ENCODE measurements around the gene TEX14.
"Not testable (repeated sequence)": the region's sequence is repeated elsewhere in the genome, so short reads cannot be mapped to it uniquely, and the experiment has no call there.

The TEX14 gene

DNA sequence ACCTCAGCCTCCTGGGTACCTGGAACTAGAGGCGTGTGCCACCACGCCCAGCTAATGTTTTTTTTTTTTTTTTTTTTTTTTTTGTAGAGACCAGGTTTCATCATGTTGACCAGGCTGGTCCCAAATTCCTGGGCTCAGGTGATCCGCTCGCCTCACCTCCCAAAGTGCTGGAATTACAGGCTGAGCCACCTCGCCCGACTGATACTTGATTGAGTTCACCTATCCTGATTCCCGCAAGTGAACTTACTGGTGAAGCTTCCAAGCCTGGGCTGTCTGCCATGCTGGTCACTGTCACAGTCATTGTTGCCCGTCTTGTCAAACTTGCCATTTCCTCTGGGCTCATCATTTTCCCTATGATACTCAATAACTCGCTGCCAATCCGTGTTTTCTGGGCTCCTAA, 106.3 kb downstream of the TEX14 start:
- no peak overlapping the region for H3K4me3 ChIP-seq (ENCODE audit: low read depth, low read length)
- CTCF ChIA-PET, result interaction anchor here (1.1 to 6.3 kb wide), 7 partner anchors 8 to 420 kb away, joined by 3 to 53 read pairs (median 10); no protein-coding TSS in a partner anchor
- POLR2A ChIA-PET, result no interaction called here
- DNase-seq (ENCODE audit: low read depth, low spot score), result no peak
- TF ChIP-seq CTCF (IDR thresholded peaks at IDR 0.05; ENCODE audit: insufficient read depth, low read length, missing control alignments), result no peak

- DNase-seq (ENCODE audit: low read depth, low spot score), result no peak
- ChIA-PET CTCF (interaction anchor here (0.6 to 6.3 kb wide), 6 partner anchors 10 to 421 kb away, joined by 3 to 43 read pairs (median 3); no protein-coding TSS in a partner anchor), POLR2A (interaction anchor here (1.0 kb wide), 1 partner anchor 48 kb away, joined by 3 read pairs; no protein-coding TSS in a partner anchor)
- no peak overlapping the region for H3K4me3 ChIP-seq (ENCODE audit: low read depth, low read length)
- no peak for TF ChIP-seq CTCF (IDR thresholded peaks at IDR 0.05; ENCODE audit: insufficient read depth, low read length, missing control alignments)
Observed at GRCh38 chr17:58583486-58583885, 108.4 kb downstream of the TEX14 start.

DNA sequence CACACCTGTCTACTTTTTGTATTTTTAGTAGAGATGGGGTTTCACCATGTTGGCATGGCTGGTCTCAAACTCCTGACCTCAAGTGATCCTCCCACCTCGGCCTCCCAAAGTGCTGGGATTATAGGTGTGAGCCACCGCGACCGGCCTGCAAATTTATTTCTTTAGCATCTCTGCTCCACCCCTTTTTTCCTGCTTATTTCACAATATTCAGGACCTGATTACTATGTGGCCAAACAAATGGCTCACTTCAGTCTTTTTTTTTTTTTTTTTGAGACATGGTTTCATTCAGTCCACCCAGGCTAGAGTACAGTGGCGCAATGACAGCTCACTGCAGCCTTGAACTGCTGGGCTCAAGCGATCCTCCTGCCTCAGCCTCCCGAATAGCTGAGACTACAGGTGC, 109.1 kb downstream of the TEX14 start:
- DNase-seq (ENCODE audit: low read depth, low spot score); H3K4me3 ChIP-seq (ENCODE audit: low read depth, low read length); POLR2A ChIA-PET: not testable (repeated sequence)
- CTCF ChIA-PET, result interaction anchor here (0.8 to 1.1 kb wide), 3 partner anchors 9 to 32 kb away, joined by 3 to 4 read pairs (median 3); no protein-coding TSS in a partner anchor

GRCh38 chr17:58580671-58581070, 111.2 kb downstream of the TEX14 start:
- no peak for DNase-seq (ENCODE audit: low read depth, low spot score)
- TF ChIP-seq CTCF (IDR thresholded peaks at IDR 0.05; ENCODE audit: insufficient read depth, low read length, missing control alignments), result no peak
- no peak overlapping the region for H3K4me3 ChIP-seq (ENCODE audit: low read depth, low read length)
- ChIA-PET CTCF (interaction anchor here (2.2 kb wide), 1 partner anchor 11 kb away, joined by 4 read pairs; no protein-coding TSS in a partner anchor), POLR2A (no interaction called here)

GRCh38 chr17:58577696-58578095, 114.1 kb downstream of the TEX14 start:
- CTCF ChIA-PET, result interaction anchor here (1.0 to 3.1 kb wide), 14 partner anchors 9 to 465 kb away, joined by 3 to 53 read pairs (median 5); no protein-coding TSS in a partner anchor
- POLR2A ChIA-PET, result no interaction called here

DNA sequence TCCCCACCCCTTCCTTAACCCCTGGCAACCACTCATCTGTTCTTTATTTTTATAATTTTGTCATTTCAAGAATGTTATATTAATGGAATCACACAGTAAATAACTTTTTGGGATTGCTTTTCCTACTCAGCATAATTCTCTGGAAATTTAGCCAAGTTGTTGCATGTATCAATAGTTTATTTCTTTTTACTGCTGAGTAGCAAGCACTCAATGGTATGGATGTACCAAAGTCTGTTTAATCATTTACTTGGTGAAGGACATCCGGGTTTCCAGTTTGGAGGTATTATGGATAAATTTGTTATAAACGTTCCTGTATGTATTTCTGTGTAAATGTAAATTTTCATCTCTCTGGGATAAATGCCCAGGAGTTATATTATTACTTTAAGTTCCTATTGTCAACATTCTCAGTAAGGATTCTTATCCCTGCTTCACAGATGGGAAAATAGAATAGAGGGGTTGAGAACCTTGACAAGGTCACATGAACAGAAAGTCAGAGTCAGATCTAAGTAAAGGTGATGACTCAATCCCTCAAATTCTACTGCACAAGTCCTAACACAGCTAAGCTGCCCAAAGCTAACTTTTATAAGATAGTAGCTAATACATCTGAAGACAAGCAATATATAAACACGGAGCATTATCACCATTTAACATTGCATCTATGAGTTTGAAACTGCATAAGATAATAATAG, 115.0 kb downstream of the TEX14 start:
- H3K4me3 ChIP-seq (ENCODE audit: low read depth, low read length), result no peak overlapping the region
- CTCF ChIA-PET, result interaction anchor here (0.9 to 3.1 kb wide), 16 partner anchors 8 to 466 kb away, joined by 3 to 53 read pairs (median 5); no protein-coding TSS in a partner anchor
- POLR2A ChIA-PET, result no interaction called here
- no peak for DNase-seq (ENCODE audit: low read depth, low spot score)
- no peak for TF ChIP-seq CTCF (IDR thresholded peaks at IDR 0.05; ENCODE audit: insufficient read depth, low read length, missing control alignments)

More at GRCh38 chr17:58577696-58578095, 114.1 kb downstream of the TEX14 start:
- TF ChIP-seq CTCF (IDR thresholded peaks at IDR 0.05; ENCODE audit: insufficient read depth, low read length, missing control alignments), result peak; percentile 55
- H3K4me3 ChIP-seq (ENCODE audit: low read depth, low read length), result no peak overlapping the region
- DNase-seq (ENCODE audit: low read depth, low spot score), result no peak

All from AG04449 (cell line).